C4-2B (cell line): Measurements from ENCODE around the gene NFYC.

Experiments used
- ZFX ChIP-seq: fragments of 450-650 bp; IDR thresholded peaks from 2 replicates; pipeline ENCODE4 v1.6.1; 2017
- TF ChIP-seq, protein P1 (sequence below): fragments of 450-650 bp; conservative IDR thresholded peaks from 2 replicates; pipeline ENCODE4 v1.5.1; 2017; ENCODE audit warnings: mild to moderate bottlenecking

DNA sequence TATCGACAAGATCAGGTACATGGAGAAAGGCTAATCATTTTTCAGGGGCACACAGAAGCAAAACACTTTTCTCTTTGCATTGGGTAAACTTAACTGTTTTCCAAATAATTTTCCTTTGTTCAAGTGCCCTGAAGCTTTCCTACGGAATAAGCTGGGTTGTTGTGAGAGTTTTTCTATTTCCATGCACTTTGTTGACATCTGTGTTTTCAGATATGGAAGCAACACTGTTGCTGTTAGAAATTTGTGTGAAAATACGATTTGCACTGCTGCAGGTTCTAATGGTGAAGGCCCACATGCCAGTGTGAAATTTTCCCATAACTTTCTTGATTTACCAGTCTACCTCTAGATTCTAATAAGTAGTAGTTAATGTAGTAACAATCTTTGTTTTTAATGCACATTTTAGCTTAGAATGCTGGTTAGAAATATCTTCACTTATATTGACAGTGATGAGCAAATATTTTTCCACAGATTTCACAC is 18.3 kb downstream of the NFYC start:
- TF ChIP-seq, protein P1, sequence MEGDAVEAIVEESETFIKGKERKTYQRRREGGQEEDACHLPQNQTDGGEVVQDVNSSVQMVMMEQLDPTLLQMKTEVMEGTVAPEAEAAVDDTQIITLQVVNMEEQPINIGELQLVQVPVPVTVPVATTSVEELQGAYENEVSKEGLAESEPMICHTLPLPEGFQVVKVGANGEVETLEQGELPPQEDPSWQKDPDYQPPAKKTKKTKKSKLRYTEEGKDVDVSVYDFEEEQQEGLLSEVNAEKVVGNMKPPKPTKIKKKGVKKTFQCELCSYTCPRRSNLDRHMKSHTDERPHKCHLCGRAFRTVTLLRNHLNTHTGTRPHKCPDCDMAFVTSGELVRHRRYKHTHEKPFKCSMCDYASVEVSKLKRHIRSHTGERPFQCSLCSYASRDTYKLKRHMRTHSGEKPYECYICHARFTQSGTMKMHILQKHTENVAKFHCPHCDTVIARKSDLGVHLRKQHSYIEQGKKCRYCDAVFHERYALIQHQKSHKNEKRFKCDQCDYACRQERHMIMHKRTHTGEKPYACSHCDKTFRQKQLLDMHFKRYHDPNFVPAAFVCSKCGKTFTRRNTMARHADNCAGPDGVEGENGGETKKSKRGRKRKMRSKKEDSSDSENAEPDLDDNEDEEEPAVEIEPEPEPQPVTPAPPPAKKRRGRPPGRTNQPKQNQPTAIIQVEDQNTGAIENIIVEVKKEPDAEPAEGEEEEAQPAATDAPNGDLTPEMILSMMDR: no peak
- no peak for TF ChIP-seq ZFX
